HL-60 (cell line): ENCODE measurements around the gene GPR137B.

Experiments
- DNase-seq, 2 experiments: peaks; one replicate each; pipeline ENCODE4 v3.0.0-alpha.2; 2010 to 2020; ENCODE audit warnings: low read depth in 1 of 2, low spot score in 1 of 2
- H3K27ac ChIP-seq: fragments of 250-450 bp; sonication (Bioruptor Pico); replicated peaks from 2 replicates; pipeline ENCODE4 v1.5.1; 2020; ENCODE audit warnings: mild to moderate bottlenecking, moderate library complexity
- H3K27me3 ChIP-seq: fragments of 250-450 bp; sonication (Bioruptor Pico); 2 replicates; pipeline ENCODE4 v1.5.1; 2021; ENCODE audit warnings: mild to moderate bottlenecking, moderate library complexity; ENCODE audit not compliant: insufficient read depth, poor library complexity, severe bottlenecking
- H3K4me3 ChIP-seq: replicated peaks from 2 replicates; pipeline ENCODE4 v1.5.1; 2011; ENCODE audit warnings: mild to moderate bottlenecking, control low read depth, low read length; ENCODE audit not compliant: insufficient read depth
- GABPA ChIP-seq: IDR thresholded peaks from 2 replicates; pipeline ENCODE4 v1.6.1; 2012; ENCODE audit warnings: low read depth
- POLR2AphosphoS5 ChIP-seq: IDR thresholded peaks from 2 replicates; pipeline ENCODE4 v1.6.1; 2012; ENCODE audit warnings: low read depth
- SPI1 ChIP-seq: IDR thresholded peaks from 2 replicates; pipeline ENCODE4 v1.6.1; 2012; ENCODE audit warnings: low read depth, mild to moderate bottlenecking, borderline replicate concordance
- TF ChIP-seq, protein P1 (sequence below): IDR thresholded peaks from 2 replicates; pipeline ENCODE4 v1.6.1; 2012; ENCODE audit warnings: low read depth; ENCODE audit not compliant: insufficient replicate concordance
- TF ChIP-seq, protein P2 (sequence below): IDR thresholded peaks from one replicate; pipeline ENCODE4 v1.5.1; 2011; ENCODE audit warnings: low read length, control low read depth, inconsistent platforms; ENCODE audit not compliant: insufficient read depth

GPR137B gene

DNA sequence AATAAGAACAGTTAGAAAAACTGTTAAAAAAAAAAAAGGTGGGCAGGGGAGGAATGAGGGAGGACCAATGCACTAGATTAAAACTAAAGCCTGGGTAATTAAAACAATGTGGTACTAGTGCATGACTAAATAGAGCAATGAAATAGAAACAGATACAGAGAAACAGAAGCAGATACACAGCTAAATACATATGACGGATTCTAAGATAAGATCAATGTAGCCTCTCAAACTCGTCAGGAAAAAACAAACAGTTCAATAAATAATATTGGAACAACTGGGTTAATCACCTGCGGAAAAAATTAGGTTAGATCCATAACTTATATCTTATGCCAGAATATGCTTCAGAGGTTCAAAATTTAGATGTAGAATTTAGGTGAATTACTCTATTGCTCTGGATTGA, 71.2 kb downstream of the GPR137B start:
- Histone ChIP-seq H3K27ac (no peak overlapping the region), H3K27me3 (no peaks in the 10 kb centered on the region), H3K4me3 (no peak overlapping the region)
- TF ChIP-seq SPI1 (no peak), POLR2AphosphoS5 (no peak), GABPA (no peak)
- TF ChIP-seq, protein P1, sequence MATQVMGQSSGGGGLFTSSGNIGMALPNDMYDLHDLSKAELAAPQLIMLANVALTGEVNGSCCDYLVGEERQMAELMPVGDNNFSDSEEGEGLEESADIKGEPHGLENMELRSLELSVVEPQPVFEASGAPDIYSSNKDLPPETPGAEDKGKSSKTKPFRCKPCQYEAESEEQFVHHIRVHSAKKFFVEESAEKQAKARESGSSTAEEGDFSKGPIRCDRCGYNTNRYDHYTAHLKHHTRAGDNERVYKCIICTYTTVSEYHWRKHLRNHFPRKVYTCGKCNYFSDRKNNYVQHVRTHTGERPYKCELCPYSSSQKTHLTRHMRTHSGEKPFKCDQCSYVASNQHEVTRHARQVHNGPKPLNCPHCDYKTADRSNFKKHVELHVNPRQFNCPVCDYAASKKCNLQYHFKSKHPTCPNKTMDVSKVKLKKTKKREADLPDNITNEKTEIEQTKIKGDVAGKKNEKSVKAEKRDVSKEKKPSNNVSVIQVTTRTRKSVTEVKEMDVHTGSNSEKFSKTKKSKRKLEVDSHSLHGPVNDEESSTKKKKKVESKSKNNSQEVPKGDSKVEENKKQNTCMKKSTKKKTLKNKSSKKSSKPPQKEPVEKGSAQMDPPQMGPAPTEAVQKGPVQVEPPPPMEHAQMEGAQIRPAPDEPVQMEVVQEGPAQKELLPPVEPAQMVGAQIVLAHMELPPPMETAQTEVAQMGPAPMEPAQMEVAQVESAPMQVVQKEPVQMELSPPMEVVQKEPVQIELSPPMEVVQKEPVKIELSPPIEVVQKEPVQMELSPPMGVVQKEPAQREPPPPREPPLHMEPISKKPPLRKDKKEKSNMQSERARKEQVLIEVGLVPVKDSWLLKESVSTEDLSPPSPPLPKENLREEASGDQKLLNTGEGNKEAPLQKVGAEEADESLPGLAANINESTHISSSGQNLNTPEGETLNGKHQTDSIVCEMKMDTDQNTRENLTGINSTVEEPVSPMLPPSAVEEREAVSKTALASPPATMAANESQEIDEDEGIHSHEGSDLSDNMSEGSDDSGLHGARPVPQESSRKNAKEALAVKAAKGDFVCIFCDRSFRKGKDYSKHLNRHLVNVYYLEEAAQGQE: no peak
- TF ChIP-seq, protein P2, sequence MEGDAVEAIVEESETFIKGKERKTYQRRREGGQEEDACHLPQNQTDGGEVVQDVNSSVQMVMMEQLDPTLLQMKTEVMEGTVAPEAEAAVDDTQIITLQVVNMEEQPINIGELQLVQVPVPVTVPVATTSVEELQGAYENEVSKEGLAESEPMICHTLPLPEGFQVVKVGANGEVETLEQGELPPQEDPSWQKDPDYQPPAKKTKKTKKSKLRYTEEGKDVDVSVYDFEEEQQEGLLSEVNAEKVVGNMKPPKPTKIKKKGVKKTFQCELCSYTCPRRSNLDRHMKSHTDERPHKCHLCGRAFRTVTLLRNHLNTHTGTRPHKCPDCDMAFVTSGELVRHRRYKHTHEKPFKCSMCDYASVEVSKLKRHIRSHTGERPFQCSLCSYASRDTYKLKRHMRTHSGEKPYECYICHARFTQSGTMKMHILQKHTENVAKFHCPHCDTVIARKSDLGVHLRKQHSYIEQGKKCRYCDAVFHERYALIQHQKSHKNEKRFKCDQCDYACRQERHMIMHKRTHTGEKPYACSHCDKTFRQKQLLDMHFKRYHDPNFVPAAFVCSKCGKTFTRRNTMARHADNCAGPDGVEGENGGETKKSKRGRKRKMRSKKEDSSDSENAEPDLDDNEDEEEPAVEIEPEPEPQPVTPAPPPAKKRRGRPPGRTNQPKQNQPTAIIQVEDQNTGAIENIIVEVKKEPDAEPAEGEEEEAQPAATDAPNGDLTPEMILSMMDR: no peak
- DNase-seq: no peak

DNA sequence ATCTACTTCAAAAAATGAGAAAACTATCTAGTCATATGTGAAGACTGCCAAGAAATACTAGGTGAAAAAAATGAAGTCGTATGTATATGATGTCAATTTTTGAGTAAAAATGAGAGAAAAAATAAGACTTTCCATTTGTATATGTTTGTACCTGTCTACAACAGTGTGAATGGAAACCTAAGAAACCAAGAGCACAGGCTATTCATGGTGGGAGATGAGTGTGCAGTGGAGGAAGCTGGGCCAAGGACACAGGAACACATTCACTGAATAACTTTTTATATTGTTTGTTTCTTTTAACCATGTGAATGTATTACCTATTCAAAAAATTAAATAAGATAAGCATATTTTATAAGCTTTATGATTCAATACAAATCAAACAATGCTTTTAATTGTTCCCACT, 72.4 kb downstream of the GPR137B start:
- no peak for TF ChIP-seq POLR2AphosphoS5
- no peak overlapping the region for H3K4me3 ChIP-seq
- no peak for DNase-seq
- no peaks in the 10 kb centered on the region for H3K27me3 ChIP-seq
- H3K27ac ChIP-seq: no peak overlapping the region

DNA sequence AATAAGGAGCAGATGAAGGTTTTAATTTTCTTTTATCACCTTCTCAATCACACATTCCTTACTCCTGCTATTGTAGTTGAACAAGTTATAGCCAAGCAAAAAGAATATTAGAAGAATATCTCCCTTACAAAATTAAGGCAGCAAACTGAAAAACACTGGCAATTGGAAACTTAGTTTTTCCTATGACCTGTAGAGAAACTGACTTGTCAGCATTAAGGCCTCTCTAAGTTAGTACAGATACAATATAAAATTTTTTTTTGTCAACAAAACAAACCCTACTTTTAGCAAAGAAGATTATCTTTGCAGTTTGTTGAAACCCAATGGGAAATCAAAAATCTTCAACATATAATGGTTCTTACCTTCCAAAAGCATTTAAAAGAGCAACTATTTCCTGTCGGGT, 78.1 kb downstream of the GPR137B start:
- no peak for DNase-seq
- no peak overlapping the region for H3K4me3 ChIP-seq
- TF ChIP-seq POLR2AphosphoS5 (no peak), SPI1 (no peak), GABPA (no peak)
- TF ChIP-seq, protein P2: no peak
- TF ChIP-seq, protein P1: no peak
- H3K27ac ChIP-seq: no peak overlapping the region
- H3K27me3 ChIP-seq: no peaks in the 10 kb centered on the region

DNA sequence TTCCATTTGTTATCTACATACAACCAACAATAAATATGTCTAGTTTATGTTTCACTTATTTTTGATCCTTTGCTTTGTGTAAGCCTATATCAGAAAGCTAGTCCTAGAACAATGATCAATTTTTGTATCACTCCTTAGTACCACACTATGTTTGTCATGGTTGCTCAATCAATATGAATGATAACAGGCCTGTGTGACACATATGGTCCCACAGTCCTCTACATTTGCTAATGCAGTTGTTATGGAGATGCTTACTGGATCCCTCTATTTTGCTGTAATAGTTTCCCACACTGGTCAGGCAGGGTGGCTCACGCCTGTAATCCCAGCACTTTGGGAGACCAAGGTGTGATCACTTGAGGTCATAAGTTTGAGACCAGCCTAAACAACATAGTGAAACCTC, 80.3 kb downstream of the GPR137B start:
- Histone ChIP-seq H3K27ac (peak overlapping the region; percentile 78; the same call in 1 of the 2 replicates), H3K4me3 (no peak overlapping the region), H3K27me3 (no peaks in the 10 kb centered on the region)
- DNase-seq: no peak
- TF ChIP-seq POLR2AphosphoS5 (no peak), SPI1 (no peak), GABPA (no peak)
- TF ChIP-seq, protein P1: no peak
- TF ChIP-seq, protein P2: no peak
